Measurements from ENCODE around the gene GPR78.

- no peak for TF ChIP-seq CTCF (IDR thresholded peaks at IDR 0.05; ENCODE audit: low read depth, low read length)
- TF ChIP-seq EZH2phosphoT487 (IDR thresholded peaks at IDR 0.05; ENCODE audit: low read depth) = no peak
Measured at GRCh38 chr4:8605289-8605688, 25.1 kb downstream of the GPR78 start.
